NB4 (cell line): Measurements from ENCODE around the gene GLCE.

Experiments used
- DNase-seq: peaks from one replicate; pipeline ENCODE4 v3.0.0; 2010; ENCODE audit warnings: low read depth
- H3K4me3 ChIP-seq: one replicate; pipeline ENCODE4 v1.5.1; 2011; ENCODE audit warnings: mild to moderate bottlenecking, low read depth, low read length, moderate library complexity
- CTCF ChIP-seq: IDR thresholded peaks from one replicate; pipeline ENCODE4 v1.5.1; 2012; ENCODE audit warnings: low read depth, low read length
- MAX ChIP-seq: IDR thresholded peaks from 2 replicates; pipeline ENCODE4 v1.6.1; 2011; ENCODE audit warnings: low read depth, low read length
- MYC ChIP-seq: IDR thresholded peaks from 2 replicates; pipeline ENCODE4 v1.6.1; 2011; ENCODE audit warnings: low read depth, low read length
- POLR2A ChIP-seq: IDR thresholded peaks from 2 replicates; pipeline ENCODE4 v1.6.1; 2011; ENCODE audit warnings: mild to moderate bottlenecking; ENCODE audit not compliant: insufficient read length; ENCODE audit errors: extremely low read depth

GLCE gene

GRCh38 chr15:69303337-69304181 lies 143.1 kb downstream of the GLCE start:
- H3K4me3 ChIP-seq = no peak overlapping the region
- DNase-seq = peak; percentile 30
- TF ChIP-seq MAX = no peak
- no peak for TF ChIP-seq MYC
- peak; percentile 32 for TF ChIP-seq CTCF
- no peak for TF ChIP-seq POLR2A

- no peak for TF ChIP-seq MAX
- no peak for TF ChIP-seq MYC
- TF ChIP-seq CTCF = no peak
- no peak for TF ChIP-seq POLR2A
- H3K4me3 ChIP-seq = no peak overlapping the region
- DNase-seq = peak; percentile 72
Measured at GRCh38 chr15:69304182-69304545, 143.7 kb downstream of the GLCE start.

GRCh38 chr15:69305204-69305931 lies 144.9 kb downstream of the GLCE start:
- no peak overlapping the region for H3K4me3 ChIP-seq
- DNase-seq = peak; percentile 86
- TF ChIP-seq POLR2A (no peak), MYC (peak; percentile 17; the same call in 1 of the 2 replicates), MAX (no peak; the same call in 1 of the 2 replicates)

GRCh38 chr15:69305933-69306568 lies 145.6 kb downstream of the GLCE start:
- TF ChIP-seq CTCF (no peak), MYC (no peak), POLR2A (no peak), MAX (no peak)
- no peak overlapping the region for H3K4me3 ChIP-seq
- no peak for DNase-seq

- TF ChIP-seq MAX (no peak), POLR2A (no peak), CTCF (no peak)
- no peak for DNase-seq
- no peak overlapping the region for H3K4me3 ChIP-seq
Measured at GRCh38 chr15:69307939-69308338, 147.5 kb downstream of the GLCE start.

GRCh38 chr15:69308949-69309348 lies 148.5 kb downstream of the GLCE start:
- H3K4me3 ChIP-seq = no peak overlapping the region
- TF ChIP-seq MAX = no peak
- no peak for TF ChIP-seq POLR2A
- no peak for DNase-seq
